Measurements from ENCODE around the gene ARID1B.

ARID1B gene

DNA sequence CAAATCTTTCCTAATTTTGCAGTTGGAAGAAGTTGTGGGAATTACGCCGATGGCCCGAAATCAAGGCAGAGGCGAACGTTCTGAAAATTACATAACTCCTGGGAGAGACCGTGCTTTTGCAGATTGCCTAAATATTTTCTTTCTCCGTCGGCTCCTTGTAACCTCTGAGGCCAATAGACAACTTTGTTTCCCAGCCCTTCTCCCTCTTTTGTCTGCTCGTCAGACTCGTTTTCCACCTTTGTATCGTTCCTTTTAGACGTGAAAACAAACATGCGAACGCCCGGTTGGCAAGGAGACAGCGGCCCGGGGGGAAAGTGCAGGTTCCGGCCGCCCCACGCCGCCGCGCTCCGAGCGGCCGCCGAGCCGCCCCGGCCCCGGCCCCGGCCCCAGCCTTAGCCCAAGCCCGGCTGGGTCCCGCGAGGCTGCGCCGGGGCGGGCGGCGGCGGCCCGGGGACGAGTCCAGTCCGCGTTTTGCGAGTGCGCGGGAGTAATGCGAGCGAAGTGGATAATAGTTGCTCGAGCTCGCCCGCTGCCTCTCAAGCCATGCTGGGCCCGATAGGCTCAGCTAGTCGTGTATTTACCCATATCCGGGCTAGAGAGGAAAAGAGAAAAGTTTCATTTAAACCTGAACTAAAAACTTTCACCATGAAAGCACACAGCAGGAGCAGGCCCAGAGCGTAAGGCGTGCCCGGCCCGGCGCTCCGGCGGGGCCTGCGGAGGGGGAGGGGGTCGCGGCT, at the start of gene ARID1B:
TSS of gene ARID1B (plus strand) at position 539 of the 737 bp plus-strand sequence. CDS start 303 bp downstream, outside the sequence.
- DNase-seq: peak; percentile 81

DNA sequence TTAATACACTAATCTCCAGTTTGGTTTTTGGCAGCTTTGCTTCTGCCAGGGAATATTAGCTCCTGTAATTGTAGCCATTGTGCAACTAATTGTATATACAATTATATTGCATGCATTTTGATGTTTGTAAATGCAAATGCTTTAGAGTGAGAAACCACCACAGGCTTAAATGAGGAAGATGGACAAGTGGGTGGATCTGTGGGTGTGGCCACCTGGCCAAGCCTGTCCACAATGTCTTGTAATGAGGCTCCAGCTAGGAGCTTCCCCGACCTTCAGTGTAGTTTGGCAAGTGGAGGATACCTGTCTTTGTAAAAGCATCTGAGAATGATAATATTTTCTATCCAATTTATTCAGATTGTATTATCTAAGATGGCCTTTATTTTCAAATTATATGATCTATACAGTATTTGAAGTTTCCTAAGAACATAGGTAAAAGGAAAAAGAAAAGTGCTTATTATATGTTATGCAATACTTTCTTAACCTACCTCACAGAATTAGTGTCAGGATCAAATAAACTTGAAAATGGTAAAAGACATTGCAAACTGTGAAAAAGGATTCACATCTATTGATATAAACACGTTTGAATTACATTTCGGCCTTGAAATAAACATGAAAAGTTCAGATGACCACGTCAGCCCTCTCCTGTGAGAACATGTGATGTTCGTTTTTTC, 49.3 kb upstream of the ARID1B start:
- no peak for DNase-seq

DNA sequence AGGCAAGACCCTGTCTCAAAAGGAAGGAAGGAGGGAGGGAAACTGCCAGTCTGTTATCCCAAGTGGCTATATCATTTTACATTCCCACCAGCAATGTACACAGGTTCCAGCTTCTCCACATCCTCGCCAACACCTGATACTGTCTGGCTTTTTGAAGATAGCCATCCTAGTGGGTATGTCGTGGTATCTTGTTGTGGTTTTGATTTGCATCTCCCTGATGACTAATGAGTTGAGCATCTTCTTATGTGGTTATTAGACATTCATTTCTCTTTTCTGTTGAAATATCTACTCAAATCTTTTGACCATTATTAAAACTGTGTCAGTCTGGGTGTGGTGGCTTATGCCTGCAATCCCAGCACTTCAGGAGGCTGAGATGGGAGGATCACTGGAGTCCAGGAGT, 47.9 kb upstream of the ARID1B start:
- DNase-seq: no peak

DNA sequence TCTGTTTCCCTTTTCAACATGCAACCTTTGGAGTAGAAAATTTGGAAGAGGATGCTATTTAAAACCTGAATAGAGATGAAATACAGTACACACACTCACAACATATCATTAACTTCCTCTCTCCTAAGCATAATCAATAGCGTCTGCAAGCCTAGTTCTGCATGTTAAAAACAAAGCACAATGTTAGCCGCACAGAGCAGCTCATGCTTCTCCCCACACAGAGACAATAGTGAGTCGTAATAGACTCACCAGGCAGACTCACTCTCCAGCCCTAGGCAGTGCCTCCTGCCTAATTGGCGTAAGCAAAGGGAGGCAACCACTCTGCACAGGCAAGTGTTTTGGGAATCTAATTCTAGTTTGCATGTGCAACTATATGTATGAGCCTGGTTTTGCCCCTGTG, 45.8 kb upstream of the ARID1B start:
- no peak for DNase-seq

DNA sequence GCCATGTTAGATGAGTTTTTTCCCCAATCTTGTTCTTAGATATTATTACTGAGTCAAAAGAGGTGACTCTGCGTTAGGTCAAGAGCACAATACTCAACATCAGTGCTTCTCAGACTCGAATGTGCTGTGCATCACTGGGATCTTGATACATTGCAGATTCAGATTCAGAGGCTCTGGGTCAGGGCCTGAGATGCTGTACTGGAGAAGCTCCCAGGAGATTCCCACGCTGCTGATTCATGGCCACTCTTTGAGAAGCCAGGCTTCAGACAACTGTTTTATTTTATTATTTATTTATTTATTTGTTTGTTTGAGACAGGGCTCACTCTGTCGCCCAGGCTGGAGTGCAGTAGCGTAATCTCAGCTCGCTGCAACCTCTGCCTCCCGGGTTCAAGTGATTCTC, 41.4 kb upstream of the ARID1B start:
- no peak for DNase-seq

DNA sequence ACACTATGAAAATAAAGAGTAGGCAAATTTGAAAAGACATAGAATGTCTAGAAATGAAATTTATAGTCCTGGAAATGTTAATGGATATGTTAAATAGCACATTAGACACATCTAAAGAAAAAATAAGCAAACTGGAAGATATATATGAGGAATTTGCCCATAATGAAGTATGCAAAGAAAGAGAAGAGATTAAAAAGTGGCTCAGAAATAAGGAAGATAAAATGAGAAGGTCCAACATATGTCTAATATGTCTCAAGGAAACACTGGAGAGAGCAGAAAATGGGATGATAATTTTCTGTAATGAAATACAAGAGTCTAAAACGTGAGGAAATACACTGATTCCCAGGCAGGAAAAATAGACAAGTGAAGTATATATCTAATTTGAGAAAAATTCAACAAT, 36.6 kb upstream of the ARID1B start:
- no peak for DNase-seq

DNA sequence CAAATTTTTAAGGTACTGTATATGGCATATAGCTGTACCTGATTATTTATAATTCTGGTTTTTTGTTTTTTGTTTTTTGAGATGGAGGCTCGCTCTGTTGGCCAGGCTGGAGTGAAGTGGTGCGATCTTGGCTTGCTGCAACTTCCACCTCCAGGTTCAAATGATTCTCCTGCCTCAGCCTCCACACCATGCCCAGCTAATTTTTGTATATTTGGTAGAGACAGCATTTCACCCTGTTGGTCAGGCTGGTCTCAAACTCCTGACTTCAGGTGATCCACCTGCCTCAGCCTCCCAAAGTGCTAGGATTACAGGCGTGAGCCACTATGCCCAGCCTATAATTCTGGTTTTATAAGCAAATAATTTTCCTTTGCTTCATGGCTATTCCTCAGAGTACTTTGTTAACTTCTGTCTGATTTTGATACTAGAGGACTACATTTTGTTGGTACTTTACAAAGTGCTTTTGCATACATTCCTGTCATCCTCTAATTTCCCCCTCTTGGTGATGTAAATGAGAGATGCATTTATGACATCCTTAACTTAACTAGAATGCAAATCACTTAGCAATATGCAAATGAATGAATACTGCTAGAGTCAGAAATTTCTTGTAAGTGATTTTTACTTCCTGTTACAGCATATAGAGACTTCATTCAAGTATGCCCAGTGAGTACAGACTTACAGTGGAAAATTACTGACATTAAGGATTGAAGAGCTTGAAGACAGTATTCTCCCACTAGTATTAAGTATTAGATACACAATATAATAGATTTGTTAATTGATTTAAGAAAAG, 35.7 kb upstream of the ARID1B start:
- DNase-seq: no peak

DNA sequence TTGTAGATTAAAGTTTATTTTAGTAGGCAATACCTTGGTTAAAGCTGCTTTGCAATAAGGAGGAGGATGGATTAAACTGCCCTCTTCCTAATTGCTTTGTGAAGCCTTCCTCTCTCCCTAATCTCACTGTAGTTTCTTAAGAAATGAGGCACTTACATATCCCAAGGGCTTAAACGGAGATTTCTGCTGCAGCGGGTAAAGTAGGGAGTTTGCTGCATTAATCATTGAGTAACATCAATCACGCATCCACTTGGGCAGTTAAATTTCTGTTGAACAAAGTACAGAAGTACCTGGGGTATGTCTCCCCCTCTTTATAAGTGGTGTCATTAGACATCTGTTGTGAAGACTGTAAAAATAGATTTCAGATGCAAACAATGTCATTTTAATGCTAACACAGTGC, 29.5 kb upstream of the ARID1B start:
- DNase-seq: no peak

DNA sequence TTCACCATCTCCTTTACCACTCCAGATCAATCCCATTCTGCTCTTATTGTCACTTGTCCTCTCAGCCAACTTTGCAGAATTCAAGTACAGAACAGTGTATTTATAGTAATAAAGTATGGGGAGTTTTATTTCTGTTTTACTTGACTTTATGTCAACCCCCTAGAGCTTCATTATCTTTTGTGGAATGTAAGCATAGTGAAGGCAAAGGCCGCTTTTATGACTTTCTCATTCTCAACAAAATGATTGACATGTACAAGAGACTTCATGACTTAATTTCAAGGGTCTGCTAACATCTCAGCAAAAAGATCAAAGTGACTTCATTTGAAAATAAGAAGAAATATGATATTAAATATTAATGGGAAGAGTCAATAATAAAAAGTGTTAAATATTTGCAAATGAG, 28.7 kb upstream of the ARID1B start:
- no peak for DNase-seq

DNA sequence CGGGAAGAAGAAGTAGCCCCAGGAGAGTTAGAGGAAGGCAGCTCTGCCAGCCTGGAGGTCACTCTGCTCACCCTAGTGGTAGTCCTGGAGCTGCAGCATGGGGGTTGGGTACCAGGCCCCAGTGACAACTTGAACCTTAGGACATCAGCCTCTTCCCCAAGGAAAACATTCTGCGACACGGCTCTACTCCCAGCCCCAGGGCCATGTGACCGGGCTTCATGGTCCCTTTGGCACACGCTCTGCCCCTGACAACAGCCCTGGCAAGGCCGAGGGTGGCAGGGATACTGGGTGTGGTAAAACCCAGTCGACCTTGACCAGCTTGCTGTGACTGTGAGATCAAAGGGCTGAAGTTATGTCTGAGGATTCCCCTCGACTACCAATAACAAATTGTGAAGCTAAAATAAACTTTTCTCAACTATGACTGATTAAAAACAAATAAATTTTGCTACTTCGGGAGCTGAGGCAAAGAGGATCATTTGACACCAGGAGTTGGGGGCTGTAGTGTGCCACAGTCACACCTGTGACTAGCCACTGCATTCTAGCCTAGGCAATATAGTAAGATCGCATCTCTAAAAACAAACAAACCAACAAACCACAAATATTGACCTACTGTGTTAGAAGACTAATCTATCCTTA, 24.4 kb upstream of the ARID1B start:
- no peak for DNase-seq

DNA sequence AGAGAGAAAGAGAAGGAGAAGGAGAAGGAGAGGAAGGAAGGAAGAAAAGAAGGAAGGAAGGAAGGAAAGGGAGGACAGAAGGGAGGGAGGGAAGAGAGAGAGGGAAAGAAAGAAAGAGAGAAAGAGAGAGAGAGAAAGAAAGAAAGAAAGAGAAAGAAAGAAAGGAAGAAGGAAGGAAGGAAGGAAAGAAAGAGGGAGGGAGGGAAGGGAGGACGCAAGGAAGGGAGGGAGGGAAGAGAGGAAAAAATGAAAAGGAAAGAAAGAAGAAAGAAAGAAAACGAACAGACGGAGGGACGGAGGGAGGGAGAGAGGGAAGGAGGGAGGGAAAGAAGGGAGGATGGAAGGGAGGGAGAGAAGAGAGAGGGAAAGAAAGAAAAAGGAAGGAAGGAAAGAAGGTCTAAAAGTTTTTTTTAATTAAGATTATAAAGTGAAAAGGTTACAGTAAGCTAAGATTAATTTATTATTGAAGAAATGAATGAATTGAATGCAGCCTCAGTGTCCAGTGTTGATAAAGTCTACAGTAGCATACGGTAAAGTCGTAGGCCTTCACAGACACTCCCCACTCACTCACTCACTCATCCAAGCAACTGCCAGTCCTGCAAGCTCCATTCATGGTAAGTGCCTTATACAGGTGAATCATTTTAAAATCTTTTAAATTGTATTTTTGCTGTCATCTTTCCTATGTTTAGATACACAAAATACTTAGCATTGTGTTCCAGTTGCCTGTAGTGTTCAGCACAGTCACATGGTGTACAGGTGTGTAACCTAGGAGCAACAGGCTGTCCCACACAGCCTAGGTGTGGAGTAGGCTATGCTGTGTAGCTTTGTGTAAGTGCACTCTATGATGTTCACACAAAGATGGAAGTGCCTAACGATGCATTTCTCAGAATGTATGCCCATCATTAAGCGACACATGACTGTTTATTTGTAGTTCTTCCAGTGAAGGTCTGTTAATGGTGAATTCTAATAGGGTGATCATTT, 20.3 kb upstream of the ARID1B start:
- no peak for DNase-seq

DNA sequence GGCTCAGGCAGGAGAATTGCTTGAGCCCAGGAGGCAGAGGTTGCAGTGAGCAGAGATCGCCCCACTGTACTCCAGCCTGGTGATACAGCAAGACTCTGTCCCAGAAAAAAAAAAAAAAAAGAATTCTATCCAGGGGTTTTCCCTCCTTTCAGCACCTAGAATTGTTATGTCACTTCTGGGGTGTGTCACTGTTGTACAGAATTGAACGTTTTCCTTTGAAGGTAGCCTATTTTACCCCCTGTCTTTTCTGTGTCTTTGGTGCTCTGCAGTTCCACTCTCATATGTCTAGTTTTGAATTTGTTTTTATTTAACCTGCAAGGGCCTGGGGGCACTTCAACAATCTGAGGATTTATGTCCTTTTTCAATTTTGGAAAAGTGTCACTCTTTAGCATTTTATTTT, 19.3 kb upstream of the ARID1B start:
- no peak for DNase-seq

DNA sequence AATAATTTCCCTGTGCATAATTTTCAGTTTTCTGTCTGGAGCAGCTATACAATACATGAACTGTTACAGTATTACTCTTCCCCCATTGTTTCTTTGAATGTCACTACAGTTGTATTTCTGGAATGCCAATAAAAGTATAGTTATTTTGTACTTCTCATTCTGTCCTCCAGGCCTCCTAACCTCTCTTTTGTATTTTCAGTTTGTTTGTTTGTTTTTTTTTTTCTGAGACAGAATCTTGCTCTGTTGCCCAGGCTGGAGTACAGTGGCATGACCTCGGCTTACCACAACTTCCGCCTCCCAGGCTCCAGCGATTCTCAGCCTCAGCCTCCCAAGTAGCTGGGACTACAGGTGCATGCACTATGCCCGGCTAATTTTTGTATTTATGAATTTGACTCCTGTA, 16.8 kb upstream of the ARID1B start:
- DNase-seq: no peak

DNA sequence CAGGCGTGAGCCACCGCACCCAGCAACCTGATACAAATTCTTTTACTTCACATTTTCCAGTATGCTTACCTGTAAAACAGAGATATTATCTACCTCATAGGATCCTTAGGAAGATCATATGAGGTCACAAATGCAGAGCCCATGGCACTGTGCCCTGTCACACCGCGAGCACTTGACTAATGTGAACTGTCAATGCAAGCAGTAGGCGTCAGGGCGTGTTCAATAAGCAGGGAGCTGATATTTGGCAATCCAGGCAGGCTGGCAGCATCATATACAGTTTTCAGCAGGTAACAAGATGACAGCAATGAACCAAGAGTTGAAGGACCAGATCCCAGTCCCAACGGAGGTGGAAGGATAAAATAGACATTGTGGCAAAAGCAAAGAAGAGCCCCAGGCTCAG, 14.6 kb upstream of the ARID1B start:
- DNase-seq: no peak

DNA sequence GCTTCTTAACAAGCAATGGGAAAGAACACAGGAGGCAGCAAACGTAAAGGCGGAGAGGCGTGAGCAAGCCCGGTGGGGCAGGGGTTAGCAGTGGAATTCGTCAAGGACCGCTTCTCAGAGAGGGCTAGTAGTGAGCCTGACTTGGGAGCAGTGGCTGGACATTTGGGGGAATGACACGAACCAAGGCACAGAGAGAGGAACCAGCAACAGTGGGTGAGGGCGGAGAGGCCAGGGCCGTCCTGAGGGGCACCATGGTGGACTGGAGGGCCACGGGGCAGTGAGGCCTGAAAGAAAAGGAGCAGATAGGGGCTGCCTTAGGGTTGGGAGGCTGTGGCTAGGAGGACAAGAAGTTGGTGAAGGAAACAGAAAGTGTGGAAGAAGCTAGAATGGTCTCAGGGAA, 12.1 kb upstream of the ARID1B start:
- no peak for DNase-seq

DNA sequence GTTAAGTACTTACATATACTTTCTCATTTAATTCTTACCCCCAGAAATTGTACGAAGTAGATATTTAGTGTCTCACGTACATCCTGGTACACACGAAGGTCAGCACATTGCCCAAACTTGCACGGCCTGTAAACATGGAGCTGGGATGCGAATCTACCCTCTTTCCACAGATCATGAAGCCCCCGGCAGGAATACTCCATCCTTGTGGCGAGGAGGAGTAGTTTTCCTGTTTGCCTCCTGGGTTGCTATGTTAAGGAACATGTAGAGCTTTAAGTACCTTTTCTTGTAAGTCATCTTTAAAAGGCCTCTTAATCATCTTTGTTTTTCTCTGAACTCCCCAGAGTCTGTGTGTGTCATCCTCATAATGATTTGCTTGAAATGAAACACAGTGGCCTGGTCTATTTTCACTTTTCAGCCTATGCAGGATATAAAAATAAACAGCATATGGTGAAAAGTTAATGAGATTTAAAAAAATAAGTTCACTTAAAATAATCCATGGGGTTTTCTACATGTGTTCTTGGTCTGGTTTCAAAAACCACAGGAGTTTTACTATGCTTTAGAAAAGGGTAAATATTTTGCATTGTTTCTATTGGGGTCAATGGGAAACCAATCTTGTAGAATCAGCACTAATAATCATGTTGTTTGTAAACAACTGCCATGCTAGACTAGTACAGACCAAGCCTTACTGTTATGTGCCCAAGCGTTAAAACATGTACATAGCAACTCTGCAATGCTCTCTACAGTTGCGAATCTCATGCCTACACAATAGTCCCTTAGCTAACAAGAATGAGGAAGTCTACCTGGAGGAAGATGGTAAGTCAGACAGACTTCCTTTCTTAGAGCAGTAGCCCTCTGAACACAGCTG, 9.3 kb upstream of the ARID1B start:
- no peak for DNase-seq

DNA sequence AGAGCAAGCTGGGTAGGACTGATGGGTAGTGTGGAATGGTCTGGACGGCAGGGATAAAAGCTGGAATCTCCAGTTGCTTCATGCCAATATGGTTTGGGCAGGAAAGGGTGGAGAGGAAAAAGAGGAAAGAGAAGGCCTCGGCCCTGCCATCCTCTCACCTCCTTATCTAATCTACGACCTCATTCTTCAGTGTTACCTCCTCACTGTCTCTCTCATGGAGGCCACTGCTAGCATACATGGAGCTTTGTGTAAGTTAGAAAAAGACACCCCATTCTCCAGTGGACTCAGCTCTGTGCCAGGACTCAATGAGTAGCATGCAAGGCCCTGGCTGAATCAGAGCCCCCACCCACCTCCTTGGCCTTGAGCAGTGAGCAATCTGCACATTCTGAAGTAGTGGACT, 6.1 kb upstream of the ARID1B start:
- DNase-seq: no peak

DNA sequence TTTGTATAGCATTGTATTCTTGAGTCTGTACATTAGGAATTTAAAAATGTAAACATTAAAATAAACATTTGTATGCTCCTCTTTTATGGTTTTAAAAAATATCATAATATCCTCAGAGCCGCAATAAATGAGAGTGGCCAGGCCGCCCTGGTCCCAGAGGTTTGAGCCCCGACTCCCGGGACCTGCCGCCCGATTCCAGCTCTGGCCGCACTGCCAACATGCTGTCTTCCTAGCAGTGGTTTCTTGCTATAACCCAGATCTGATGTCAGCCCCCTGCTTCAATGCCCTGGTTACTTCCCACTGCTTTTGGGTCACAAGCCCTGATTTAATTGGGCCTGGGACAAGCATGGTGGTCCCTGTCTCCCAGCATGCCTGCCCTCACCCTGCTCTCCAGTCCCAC, 5.4 kb upstream of the ARID1B start:
- no peak for DNase-seq

DNA sequence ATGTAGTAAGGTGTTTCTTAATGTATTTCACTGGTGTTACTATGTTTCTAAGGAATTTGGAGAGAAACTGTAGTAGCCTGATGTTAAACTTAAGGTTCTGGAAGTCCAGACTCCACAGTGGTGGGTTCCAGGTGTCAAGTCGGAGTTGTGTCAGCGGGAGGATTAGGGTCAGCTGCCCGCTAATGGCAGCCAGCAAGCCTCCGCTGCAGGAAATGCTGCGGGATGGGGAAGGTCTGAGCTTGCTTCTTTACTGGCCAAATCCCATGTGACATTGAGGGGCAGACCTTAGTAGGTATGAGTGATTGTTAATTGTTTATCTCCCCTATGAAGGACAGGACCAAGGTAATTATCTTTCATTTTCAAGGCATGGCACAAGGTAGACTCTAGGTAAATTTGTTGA, 3.7 kb upstream of the ARID1B start:
- no peak for DNase-seq

DNA sequence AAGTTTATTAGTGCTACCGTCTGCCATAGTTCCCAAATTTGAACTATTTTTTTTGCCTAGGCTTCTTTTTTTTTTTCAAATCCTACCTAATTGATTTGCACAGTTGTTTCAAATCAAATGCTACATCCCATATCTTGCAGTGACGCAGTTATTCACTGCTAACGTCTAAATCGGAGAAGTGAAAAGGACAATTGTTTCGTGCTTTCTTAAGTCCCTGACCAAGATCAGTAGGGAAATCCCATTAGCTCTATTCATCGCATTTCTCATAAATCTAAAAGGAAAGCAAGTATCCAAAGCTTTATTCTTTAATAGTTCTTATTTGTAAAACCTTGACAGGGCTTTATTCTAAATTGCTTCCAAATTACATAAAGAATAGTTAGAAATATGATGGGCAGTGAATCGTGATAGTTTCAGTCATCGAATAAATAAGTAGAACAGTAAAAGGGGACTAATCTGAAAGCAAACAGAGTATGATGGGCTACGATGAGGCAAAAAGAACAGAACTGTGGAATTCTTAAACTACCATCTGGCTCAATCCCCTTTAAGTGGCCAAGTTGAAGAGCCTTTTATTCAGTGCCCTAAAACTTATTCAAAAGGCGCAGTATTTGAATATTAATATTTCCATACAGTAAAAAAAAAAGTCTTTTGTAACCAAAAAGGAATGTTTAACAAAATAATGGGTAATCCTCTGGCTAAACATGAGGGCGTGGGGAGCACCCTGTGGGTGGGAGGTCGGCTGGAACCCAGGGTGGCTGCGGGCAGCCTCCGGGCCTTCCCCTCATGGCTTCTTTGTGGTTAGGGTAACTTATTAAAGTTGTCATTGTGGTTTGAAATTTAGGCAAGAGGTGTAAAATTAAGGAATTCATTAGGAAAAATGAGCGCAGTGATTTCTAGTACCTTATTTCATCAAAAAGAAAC, 3.0 kb upstream of the ARID1B start:
- DNase-seq: no peak
